Heart left ventricle (tissue), 16 donors: Measurements from ENCODE around the gene GALNT5. TPM values are rescaled to one million over a fixed set of nuclear protein-coding genes. Genes with fewer than 3 reads are reported as not detected.
"Not testable (repeated sequence)": the region's sequence is repeated elsewhere in the genome, so short reads cannot be mapped to it uniquely, and the experiment has no call there.

Source experiments
- ATAC-seq, 4 donors: fragments of 200-7000 bp; cut with Tn5 transposase; one replicate each; pipeline ENCODE4 v1.9.1; 2020 to 2022; ENCODE audit warnings: moderate library complexity in 4 of 4, mild to moderate bottlenecking in 3 of 4, moderate number of reproducible peaks in 1 of 4
- DNase-seq, 5 donors: peaks; one replicate each; pipeline ENCODE4 v3.0.0-alpha.2; 2020
- H3K27ac ChIP-seq, 12 donors: fragments of 200-600 bp; sonication (generic) in 4 of 12; one replicate each; pipeline versions ENCODE4 v1.5.0 to v1.8.0; 2016 to 2022; ENCODE audit warnings: mild to moderate bottlenecking in 2 of 12
- H3K27me3 ChIP-seq, 9 donors: fragments of 200-600 bp; sonication (generic) in 2 of 9; one replicate each; pipeline versions ENCODE4 v1.5.1 to v1.8.0; 2016 to 2022; ENCODE audit warnings: mild to moderate bottlenecking in 3 of 9
- H3K36me3 ChIP-seq, 9 donors: fragments of 200-600 bp; sonication (generic) in 2 of 9; one replicate each; pipeline versions ENCODE4 v1.5.0 to v1.8.0; 2018 to 2022; ENCODE audit warnings: mild to moderate bottlenecking in 2 of 9
- H3K4me1 ChIP-seq, 12 donors: fragments of 200-600 bp; sonication (generic) in 4 of 12; one replicate each; pipeline versions ENCODE4 v1.5.0 to v1.8.0; 2016 to 2022; ENCODE audit warnings: mild to moderate bottlenecking in 3 of 12
- H3K4me3 ChIP-seq, 12 donors: fragments of 200-600 bp; sonication (generic) in 4 of 12; one replicate each; pipeline versions ENCODE4 v1.5.0 to v1.8.0; 2017 to 2022; ENCODE audit warnings: mild to moderate bottlenecking in 9 of 12, moderate library complexity in 4 of 12
- H3K9me3 ChIP-seq, 12 donors: fragments of 200-600 bp; sonication (generic) in 4 of 12; one replicate each; pipeline versions ENCODE4 v1.5.0 to v1.8.0; 2016 to 2022; ENCODE audit warnings: mild to moderate bottlenecking in 1 of 12
- POLR2A ChIP-seq, 2 donors: fragments of 450-650 bp; IDR thresholded peaks; one replicate each; pipeline ENCODE4 v1.6.1; 2017; ENCODE audit warnings: antibody characterized with exemption in 2 of 2, mild to moderate bottlenecking in 2 of 2, moderate library complexity in 2 of 2
- WGBS, 4 donors: extraction: QIAGEN DNeasy Blood & Tissue Kit in 2 of 4; methylation state at CpG; one replicate each; pipeline versions ENCODE4 v1.1.5 to v1.1.7; 2013 to 2018; 5-methylcytosine and 5-hydroxymethylcytosine counted together
- intact Hi-C, 10 donors: fragments of 100-400 bp; cut with DNase I; formaldehyde crosslinking; loops; one replicate each; pipeline versions ENCODE4 v1.11.1 to v1.14.2; 2022
- polyA plus RNA-seq, 2 donors: library from polyadenylated mRNA; stranded (reverse); fragments of 200-250 nt; gene quantifications; one replicate each; pipeline ENCODE4 v1.2.3, GENCODE V29; 2013
- total RNA-seq, 9 donors: library from RNA; depleted of rRNA in 2 of 9; stranded (reverse); fragments of >200 nt in 2 of 9; fragmentation: NEBNext Ultra II Directional in 3 of 9; extraction: Animal tissue kit (Norgen Biotek cat#: 25700) in 3 of 9; gene quantifications; one replicate each; pipeline versions ENCODE4 v1.1.0 to v1.2.4, GENCODE V29; 2016 to 2023
- TF ChIP-seq, protein P1 (sequence below), 12 donors: fragments of 200-600 bp; sonication (generic) in 4 of 12; IDR thresholded peaks; one replicate each; pipeline versions ENCODE4 v1.5.0 to v1.8.0; 2018 to 2022; ENCODE audit warnings: antibody characterized with exemption in 12 of 12, mild to moderate bottlenecking in 5 of 12
- donor health status: ischemic (EF 13 %, LVEDD 7.1; RV severe dilation, severe dysfunction).
- donor health status: healthy with polysubstance abuse.
- donor health status: DM: no; HTN: yes; CAD: no.
- donor health status: DM: no; HTN: no; CAD: no.
- donor health status: ischemic (EF 25% LVEDD 6.9; RV normal size, moderate dysfunction).
- donor health status: ischemic (EF 25% LVEDD 5.7; RV mildly dilated, moderate dysfunction).
- donor health status: healthy.
- donor health status: DM: yes; HTN: yes; CAD: no.
- donor health status: ischemic (EF 35%, LVEDD 5.7; RV mildly dilated, moderate dysfunction).
- donor health status: nonischemic (EF 11% LVEDD 7.7; RV severe dilation, severe dysfunction).
- donor health status: DM: yes; HTN: yes; CAD: no.
- donor health status: PGD.
- donor health status: ischemic (EF 29% LVEDD 5.4; RV normal size, mild dysfunction).
- donor health status: nonischemic (EF 23%, LVEDD 6.1; RV moderate dilation, normal function).

Gene GALNT5
- total and polyA plus RNA-seq, 11 donors, result 0.04 to 1.0 (median 0.16) TPM; not detected in 1

DNA sequence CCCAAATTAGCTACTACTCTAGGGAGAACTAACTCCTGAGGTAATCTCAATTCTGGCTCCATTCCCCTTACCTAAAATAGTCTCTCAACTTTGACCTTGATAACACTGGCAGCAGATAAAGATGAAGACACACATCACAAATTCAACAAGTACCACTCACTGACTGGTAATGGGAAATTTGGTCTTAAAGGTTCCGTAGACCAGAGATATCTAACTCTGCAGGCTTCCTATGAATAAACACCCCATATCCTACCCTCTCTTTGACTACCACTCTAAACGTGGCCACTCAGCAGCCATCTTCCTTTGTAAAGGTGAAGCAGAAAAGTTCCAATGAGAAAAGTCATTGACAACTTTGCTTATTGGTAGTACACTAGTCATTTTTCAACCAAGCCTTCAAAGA lies 38.6 kb upstream of the GALNT5 start:
- H3K27me3 ChIP-seq, result no peaks in the 10 kb centered on the region
- TF ChIP-seq, protein P1, sequence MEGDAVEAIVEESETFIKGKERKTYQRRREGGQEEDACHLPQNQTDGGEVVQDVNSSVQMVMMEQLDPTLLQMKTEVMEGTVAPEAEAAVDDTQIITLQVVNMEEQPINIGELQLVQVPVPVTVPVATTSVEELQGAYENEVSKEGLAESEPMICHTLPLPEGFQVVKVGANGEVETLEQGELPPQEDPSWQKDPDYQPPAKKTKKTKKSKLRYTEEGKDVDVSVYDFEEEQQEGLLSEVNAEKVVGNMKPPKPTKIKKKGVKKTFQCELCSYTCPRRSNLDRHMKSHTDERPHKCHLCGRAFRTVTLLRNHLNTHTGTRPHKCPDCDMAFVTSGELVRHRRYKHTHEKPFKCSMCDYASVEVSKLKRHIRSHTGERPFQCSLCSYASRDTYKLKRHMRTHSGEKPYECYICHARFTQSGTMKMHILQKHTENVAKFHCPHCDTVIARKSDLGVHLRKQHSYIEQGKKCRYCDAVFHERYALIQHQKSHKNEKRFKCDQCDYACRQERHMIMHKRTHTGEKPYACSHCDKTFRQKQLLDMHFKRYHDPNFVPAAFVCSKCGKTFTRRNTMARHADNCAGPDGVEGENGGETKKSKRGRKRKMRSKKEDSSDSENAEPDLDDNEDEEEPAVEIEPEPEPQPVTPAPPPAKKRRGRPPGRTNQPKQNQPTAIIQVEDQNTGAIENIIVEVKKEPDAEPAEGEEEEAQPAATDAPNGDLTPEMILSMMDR (IDR thresholded peaks at IDR 0.05), result no peak
- no peak for TF ChIP-seq POLR2A (IDR thresholded peaks at IDR 0.05)
- no peaks in the 10 kb centered on the region for H3K9me3 ChIP-seq
- ATAC-seq (no peak), DNase-seq (no peak)
- H3K27ac ChIP-seq, result no peak overlapping the region
- H3K4me1 ChIP-seq, result no peaks in the 10 kb centered on the region
- no peaks in the 10 kb centered on the region for H3K36me3 ChIP-seq
- 28 to 42% (median 40%) methylated on average over 2 of the region's 2 CpGs for WGBS, 4 donors
- intact Hi-C loops, result no loop called here
- no peak overlapping the region for H3K4me3 ChIP-seq

DNA sequence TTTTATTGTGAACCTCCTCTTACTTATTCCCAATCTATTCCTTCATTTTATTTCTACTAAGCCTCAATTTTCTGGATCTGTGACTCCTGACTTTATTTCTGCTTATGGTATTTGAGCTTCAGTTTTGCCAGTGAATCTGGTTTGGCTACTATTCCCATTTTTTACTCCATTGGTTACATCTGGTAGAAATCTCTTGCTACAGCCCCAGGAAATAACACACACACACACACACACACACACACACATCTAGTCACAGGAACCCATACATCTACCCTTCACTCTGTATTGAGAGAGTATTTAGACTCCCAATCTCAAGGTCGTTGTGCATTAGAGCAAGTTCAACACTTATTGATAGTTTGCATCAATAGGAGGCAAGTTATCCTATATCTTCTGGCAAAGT lies 37.0 kb upstream of the GALNT5 start:
- intact Hi-C loops, result no loop called here
- TF ChIP-seq POLR2A (IDR thresholded peaks at IDR 0.05), result no peak
- TF ChIP-seq, protein P1 (IDR thresholded peaks at IDR 0.05), result no peak
- H3K4me3 ChIP-seq, result no peak overlapping the region
- H3K36me3 ChIP-seq, result no peaks in the 10 kb centered on the region
- H3K27ac ChIP-seq, result no peak overlapping the region
- no peak for DNase-seq
- no peaks in the 10 kb centered on the region for H3K4me1 ChIP-seq
- no peaks in the 10 kb centered on the region for H3K9me3 ChIP-seq
- no peaks in the 10 kb centered on the region for H3K27me3 ChIP-seq
- WGBS, 4 donors, result 61 to 79% (median 68%) methylated on average over 1 of the region's 1 CpG
- ATAC-seq, result no peak

DNA sequence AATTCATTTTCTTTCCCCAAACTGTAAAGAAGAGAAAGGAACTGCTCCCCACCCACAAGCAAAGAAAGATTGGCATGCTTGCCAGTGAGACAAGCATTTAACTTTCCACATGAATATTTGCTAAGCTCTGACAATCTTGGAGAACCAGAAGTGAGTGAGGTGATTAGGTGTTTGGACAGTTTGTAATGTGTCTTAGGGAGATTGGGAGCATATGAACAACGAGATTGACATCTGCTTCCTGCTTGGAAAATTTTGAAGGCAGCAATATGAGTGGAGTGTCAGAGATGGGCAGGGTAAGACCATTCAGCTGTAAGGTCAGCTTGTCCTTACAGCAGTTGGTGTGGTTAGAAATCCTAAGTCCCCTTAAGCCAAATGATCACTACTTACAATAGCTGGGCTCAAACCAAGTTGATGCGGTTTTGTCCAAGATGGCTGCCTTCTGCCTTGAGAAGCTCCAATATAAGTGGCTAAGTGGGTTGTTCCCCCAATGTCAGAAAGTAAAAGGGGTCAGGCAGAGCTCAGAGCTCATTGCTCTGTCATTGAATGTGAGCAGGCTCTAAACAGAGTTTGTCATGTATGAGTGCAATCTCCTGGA lies 36.0 kb upstream of the GALNT5 start:
- ATAC-seq, result no peak
- no peaks in the 10 kb centered on the region for H3K36me3 ChIP-seq
- intact Hi-C loops, result no loop called here
- DNase-seq, result no peak
- no peaks in the 10 kb centered on the region for H3K9me3 ChIP-seq
- H3K27me3 ChIP-seq, result no peaks in the 10 kb centered on the region
- H3K27ac ChIP-seq, result no peak overlapping the region
- WGBS, 4 donors, result 59 to 76% (median 68%) methylated on average over 2 of the region's 2 CpGs
- no peak overlapping the region for H3K4me3 ChIP-seq
- TF ChIP-seq POLR2A (IDR thresholded peaks at IDR 0.05), result no peak
- TF ChIP-seq, protein P1 (IDR thresholded peaks at IDR 0.05), result no peak
- H3K4me1 ChIP-seq, result no peaks in the 10 kb centered on the region

DNA sequence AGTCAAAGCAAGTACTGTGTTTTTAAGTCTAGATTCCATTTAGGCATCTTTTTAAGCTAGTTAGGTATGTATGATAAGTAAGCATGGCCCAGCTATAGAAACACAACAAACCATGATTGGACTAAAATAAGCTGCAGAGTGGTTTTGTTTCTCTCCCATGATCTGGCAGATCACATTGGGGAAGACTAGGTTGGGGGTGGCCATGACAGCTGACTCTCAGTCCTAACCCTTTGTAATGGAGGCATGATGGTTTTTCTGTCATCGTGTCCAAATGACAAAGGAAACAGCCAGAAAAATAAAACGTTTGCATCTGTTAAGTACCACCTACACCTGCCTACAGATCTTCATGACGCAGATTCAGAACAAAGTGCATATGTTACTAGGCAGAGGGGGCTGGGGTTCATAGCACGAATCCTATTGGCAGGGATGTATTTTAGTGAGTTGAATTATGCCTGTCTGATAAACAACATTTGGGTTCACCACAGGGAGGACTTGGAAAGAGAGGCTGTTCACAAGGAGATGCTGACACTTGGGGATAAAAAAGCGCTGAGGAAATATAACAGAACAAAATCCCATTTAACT lies 33.8 kb upstream of the GALNT5 start:
- H3K9me3 ChIP-seq, result no peaks in the 10 kb centered on the region
- TF ChIP-seq POLR2A (IDR thresholded peaks at IDR 0.05), result no peak
- TF ChIP-seq, protein P1 (IDR thresholded peaks at IDR 0.05), result no peak
- no peaks in the 10 kb centered on the region for H3K4me1 ChIP-seq
- intact Hi-C loops, result no loop called here
- 76 to 82% (median 79%) methylated on average over 5 of the region's 5 CpGs for WGBS, 4 donors
- ATAC-seq (no peak), DNase-seq (no peak)
- no peak overlapping the region for H3K4me3 ChIP-seq
- no peak overlapping the region for H3K27ac ChIP-seq
- no peaks in the 10 kb centered on the region for H3K27me3 ChIP-seq
- H3K36me3 ChIP-seq, result no peaks in the 10 kb centered on the region

DNA sequence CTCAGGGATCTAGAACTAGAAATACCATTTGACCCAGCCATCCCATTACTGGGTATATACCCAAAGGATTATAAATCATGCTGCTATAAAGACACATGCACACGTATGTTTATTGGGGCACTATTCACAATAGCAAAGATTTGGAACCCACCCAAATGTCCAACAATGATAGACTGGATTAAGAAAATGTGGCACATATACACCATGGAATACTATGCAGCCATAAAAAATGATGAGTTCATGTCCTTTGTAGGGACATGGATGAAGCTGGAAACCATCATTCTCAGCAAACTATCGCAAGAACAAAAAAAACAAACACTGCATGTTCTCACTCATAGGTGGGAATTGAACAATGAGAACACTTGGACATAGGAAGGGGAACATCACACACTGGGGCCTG lies 33.1 kb upstream of the GALNT5 start:
- 79 to 95% (median 94%) methylated on average over 2 of the region's 2 CpGs for WGBS, 4 donors
- DNase-seq, H3K27me3 ChIP-seq, ATAC-seq, H3K9me3 ChIP-seq, H3K36me3 ChIP-seq, intact Hi-C loops, H3K27ac ChIP-seq, H3K4me1 ChIP-seq, H3K4me3 ChIP-seq: not testable (repeated sequence)
